ENCODE data around the gene DNAI7.

DNAI7 gene

GRCh38 chr12:25182765-25183164 is 12.2 kb downstream of the DNAI7 start:
- DNase-seq = no peak

DNA sequence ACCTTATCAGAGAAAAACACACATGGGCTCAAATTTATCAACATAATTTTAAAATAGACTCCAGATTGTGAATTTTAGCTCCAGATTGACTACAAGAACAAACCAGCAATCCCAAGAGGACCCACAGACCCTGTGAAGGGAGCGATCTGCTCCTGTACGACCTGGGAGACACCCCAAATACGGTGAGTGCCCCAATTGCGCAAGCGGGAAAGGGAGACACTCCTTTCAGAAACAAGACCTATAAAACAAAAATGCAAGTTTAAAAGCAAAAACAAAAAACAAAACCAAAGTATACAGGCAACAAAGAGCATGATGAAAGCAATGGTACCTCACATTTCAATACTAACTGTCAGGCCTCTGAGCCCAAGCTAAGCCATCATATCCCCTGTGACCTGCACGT is 32.1 kb downstream of the DNAI7 start:
- DNase-seq = no peak

DNA sequence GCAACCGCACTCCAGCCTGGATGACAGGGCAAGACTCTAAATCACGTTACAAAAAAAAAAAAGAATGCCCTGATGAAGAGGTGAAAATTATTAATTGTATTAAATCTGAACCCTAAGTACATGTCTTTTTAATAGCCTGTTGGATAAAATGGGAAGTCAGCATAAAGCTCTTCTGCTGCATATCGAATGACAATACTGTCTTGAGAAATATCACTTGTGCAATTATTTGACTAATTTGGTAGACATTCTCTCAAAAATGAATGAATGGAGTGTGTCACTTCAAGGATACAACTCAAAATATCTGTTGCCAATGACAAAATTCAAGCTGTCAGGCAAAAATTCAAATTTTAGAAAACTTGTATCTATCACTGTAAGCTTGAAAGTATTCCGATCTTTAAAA is 38.9 kb downstream of the DNAI7 start:
- DNase-seq = no peak

DNA sequence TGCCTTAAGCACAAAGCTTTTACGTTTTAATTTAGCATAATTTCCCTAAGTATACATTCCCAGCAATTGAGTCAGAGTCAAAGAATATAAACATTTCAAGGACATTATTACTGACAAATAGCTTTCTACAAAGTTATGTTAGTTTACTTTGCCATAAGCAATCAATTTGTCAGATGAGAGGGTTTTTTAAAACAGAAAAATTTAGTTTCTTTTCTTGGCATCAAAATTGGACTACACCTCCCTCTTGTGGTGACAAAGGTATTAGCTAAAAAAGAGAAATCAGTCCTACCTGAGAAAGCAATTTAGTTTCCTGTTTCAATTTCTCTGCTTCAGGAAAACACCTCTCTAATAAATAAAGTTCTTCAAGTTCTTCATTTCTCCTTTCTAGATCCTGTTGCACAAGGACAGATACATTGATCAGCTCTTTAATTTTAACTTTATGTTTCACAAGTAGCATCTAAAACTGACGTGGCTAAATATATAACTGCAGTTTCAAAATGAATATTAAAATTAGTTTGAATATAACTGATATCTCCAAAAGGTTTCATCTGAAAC is 39.9 kb downstream of the DNAI7 start:
- no peak for DNase-seq

DNA sequence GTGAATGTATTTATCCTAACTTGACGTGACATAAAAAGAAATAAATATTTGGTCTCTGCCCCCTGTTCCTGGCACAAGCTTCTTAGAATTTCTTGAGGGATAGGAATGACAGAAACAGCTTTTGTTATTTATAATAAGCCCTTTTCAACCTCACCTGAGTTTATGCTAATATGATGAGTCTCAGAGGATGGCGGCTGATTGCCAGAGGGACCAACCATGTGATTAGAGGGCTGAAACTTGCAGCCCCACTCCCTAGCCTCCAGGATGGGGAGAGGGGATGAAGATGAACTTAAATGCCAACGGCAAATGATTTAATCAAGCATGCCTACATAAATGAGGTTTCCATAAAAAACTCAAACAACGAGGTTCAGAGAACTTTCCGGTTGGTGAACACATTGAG is 42.9 kb downstream of the DNAI7 start:
- no peak for DNase-seq

GRCh38 chr12:25151476-25151875 is 43.5 kb downstream of the DNAI7 start:
- no peak for DNase-seq

- no peak for DNase-seq
These were observed 48.3 kb downstream of the DNAI7 start for GRCh38 chr12:25146686-25147085.

DNA sequence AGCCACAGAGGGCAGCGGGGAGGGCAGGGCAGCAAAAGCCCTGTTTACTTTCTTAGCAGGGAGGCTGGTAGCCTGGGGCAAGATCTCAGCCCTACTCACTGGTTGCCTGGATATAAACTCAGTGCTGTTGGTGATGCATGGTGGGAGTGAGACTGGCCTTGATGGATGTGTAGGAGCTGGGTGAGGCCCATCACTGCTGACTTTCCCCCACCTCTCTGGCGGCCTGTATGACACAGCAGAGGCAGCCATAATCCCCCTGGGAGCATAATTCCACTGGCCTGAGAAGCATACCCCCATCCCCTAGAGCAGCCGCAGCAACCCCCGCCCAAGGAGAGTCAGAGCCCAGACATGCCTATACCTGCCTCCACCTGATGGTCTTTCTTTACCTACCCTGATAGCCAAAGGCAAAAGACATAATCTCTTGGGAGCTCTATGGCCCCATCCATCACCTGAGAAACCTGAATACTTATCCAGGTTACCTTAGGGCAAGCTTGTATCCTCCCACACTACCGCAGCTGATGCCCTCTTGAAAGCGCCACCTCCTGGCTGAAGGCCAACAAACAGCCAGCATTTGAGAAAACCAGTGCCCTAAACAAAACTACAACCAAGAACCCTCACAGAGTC is 59.3 kb downstream of the DNAI7 start:
- no peak for DNase-seq

DNA sequence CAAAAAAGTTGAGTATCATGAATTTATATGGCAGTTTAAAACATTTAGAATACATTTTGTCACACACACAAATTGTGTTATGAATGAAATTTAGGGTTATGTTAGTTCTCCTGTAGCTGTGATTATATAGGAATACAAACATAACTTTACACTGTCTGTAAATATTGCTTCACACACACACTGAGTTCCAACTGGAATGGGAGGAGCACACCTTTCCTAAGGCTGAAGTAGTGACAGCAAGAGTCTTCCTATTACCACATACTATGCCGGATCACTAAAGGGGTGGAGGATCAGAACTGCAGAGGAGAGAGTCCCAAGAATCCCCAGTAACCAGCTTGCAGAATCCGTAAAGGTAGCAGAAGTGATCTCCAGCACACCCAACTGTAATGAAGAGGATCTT is 63.7 kb downstream of the DNAI7 start:
- no peak for DNase-seq

- DNase-seq = no peak
These were observed 64.2 kb downstream of the DNAI7 start for GRCh38 chr12:25130741-25131188.

GRCh38 chr12:25126746-25127145 is 68.2 kb downstream of the DNAI7 start:
- no peak for DNase-seq

DNA sequence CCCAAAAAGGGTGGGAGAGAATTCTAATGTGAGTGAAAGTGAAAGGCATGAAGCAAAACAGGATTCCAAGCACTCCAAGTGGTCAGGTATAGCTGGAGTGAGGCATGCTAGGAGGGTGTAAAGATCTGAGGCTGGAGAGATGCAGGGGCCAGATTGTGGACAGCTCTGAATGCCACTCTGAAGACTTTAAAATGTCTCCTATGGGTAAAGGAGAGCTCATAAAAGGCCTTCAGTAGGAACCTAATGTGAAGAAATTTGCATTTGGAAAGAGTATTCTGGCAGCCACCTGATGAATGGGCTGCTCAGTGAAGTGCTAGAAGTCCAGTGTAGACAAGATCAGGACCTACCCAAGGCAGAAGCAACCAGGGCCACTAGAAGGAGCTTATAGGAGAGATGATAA is 68.9 kb downstream of the DNAI7 start:
- DNase-seq = no peak

DNA sequence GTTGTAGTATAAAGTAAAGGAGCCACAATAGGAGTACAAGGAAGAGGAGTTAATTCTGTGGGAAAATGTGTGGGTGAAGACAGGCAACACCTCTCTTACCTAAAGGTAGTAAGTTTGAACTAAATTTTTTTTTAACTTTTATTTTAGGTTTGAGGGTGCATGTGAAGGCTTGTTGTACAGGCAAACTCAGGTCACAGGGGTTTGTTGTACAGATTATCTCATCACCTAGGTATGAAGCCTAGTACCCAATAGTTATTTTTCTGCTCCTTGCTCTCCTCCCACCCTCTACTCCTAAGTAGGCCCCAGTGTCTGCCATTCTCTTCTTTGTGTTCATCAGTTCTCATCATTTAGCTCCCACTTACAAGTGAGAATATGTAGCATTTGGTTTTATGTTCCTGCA is 70.5 kb downstream of the DNAI7 start:
- DNase-seq = no peak

- DNase-seq = no peak
These were observed 71.8 kb downstream of the DNAI7 start for GRCh38 chr12:25123126-25123525.

- DNase-seq = no peak
These were observed 73.0 kb downstream of the DNAI7 start for GRCh38 chr12:25121916-25122315.

DNA sequence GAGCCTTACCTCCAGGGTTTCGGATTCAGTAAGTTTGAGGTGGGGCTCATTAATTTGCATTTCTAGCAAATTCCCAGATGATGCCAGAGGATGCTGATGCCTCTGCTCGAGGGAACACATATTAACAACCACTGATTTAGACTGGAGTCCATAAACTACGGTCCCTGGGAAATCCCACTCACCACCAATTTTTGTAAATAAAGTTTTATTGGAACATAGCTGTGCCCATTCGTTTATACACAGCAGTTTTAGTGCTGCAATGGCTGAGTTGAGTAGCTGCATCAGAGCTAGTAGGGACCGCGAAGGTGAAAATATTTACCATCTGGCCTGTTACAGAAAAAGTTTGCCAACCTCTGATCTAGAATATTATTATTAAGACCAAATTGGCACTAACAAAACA is 73.8 kb downstream of the DNAI7 start:
- DNase-seq = no peak

DNA sequence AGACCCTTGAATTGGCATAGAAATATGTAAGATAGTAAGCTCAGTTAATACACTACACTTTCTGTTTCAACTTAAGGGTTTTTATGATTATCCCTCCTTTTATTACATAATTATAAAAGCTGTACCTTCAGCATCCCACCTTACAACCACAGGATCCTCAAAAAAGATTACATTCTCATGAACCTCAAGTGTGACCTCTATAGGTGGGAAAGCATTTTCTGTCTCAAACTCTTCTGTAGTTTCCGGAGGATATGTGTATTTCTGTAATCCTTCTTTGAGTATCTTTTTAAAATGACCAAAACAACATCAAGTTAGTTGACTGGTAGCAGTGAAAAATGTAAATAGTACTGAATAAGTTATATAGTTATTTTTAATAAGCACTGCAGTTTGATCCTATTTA is 75.9 kb downstream of the DNAI7 start:
- no peak for DNase-seq

DNA sequence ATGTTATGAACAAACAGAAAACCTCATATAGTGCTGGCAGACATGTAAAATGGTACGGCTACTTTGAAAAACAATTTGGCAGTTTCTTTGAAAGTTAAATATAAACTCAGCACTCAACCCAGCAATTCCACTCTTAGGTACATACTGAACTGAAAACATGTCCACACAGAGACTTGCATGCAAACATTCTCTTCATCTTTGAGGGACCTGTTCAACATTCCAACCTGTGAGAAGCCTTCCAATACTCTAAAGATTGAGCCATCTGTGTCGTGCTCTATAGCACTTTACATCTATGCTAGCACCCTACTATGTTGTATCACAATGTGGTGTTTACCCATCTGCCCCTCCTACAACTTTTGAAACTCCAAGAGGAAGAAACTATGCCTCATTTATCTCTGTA is 79.3 kb downstream of the DNAI7 start:
- DNase-seq = no peak

DNA sequence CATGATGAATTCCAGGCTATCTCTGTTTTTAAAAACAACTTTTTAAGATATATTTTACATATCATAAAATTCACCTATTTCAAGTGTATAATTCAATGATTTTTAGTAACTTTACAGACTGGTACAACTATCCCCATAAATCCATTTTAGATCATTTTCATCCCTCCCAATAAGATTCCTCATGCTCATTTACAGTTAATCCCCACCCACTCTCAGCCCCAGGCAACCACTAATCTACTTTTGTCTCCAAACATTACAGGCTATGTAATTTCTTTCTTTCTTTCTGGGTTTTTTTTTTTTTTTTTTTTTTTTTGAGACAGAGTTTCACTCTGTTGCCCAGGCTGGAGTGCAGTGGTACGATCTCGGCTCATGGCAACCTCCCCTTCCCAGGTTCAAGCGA is 81.3 kb downstream of the DNAI7 start:
- DNase-seq = no peak

- no peak for DNase-seq
These were observed 84.7 kb downstream of the DNAI7 start for GRCh38 chr12:25110260-25110659.

GRCh38 chr12:25107920-25108319 is 87.0 kb downstream of the DNAI7 start:
- DNase-seq = no peak

GRCh38 chr12:25106818-25107217 is 88.1 kb downstream of the DNAI7 start:
- DNase-seq = no peak

DNA sequence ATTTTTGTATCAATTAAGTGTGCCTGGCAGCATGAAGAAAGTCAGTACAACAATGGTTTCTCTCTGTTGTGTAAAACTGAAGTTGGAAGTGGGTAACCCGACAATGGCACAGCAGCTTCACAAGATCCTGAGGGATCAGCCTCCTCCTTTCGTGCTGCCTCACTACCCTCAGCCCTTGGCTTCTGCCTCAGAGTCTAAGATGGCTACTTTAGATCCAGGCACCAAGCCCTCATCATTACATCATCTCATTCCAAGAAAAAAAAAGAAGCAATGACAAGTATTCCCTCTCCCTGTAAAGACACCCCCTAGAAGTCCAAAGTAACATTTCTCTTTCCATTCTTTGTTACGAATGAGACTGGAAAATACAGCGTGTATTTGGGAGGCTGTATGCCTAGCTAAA is 92.6 kb downstream of the DNAI7 start:
- DNase-seq = no peak

DNA sequence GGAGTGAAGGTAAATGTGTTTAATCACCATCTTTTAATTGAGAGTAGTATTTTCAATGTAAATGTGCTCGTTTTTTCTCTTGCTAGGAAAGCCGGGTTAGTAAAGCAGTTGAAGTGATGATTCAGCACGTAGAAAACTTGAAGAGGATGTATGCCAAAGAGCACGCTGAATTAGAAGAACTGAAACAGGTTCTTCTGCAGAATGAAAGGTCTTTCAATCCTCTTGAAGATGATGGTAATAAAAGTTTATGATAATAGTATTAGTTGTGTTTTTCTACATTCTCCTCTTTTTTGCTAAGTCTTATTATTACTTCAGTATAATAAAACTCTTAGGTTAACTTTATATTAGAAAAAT is 93.9 kb downstream of the DNAI7 start:
- DNase-seq = no peak
